Smooth muscle cell (in vitro differentiated cells): ENCODE measurements around the gene RNF112. TPM values are rescaled to one million over a fixed set of nuclear protein-coding genes. Genes with fewer than 3 reads are reported as not detected.

Source experiments
- DNase-seq: peaks from one replicate; lab custom pipeline; 2025; ENCODE audit not compliant: unreplicated experiment; lab: John Stamatoyannopoulos, UW
- H2AFZ ChIP-seq: fragments of 200-600 bp; sonication (generic); 2 replicates; pipeline ENCODE4 v1.6.0; 2016; ENCODE audit warnings: antibody characterized with exemption, low read depth, mild to moderate bottlenecking
- H3F3A ChIP-seq: fragments of 200-600 bp; sonication (generic); 2 replicates; pipeline ENCODE4 v1.6.0; 2017; ENCODE audit warnings: antibody characterized with exemption, low read depth
- H3K27ac ChIP-seq: fragments of 200-600 bp; sonication (generic); 2 replicates; pipeline ENCODE4 v1.5.1; 2016; ENCODE audit warnings: low read depth, mild to moderate bottlenecking
- H3K27me3 ChIP-seq: fragments of 200-600 bp; sonication (generic); 2 replicates; pipeline ENCODE4 v1.6.1; 2016; ENCODE audit warnings: low read depth, mild to moderate bottlenecking
- H3K36me3 ChIP-seq: fragments of 200-600 bp; sonication (generic); 2 replicates; pipeline ENCODE4 v1.5.1; 2016; ENCODE audit warnings: low read depth
- H3K4me1 ChIP-seq: fragments of 200-600 bp; sonication (generic); 2 replicates; pipeline ENCODE4 v1.5.1; 2016; ENCODE audit warnings: low read depth
- H3K4me2 ChIP-seq: fragments of 200-600 bp; sonication (generic); 2 replicates; pipeline ENCODE4 v1.6.0; 2016; ENCODE audit warnings: mild to moderate bottlenecking
- H3K4me3 ChIP-seq: fragments of 200-600 bp; sonication (generic); 2 replicates; pipeline ENCODE4 v1.5.1; 2016; ENCODE audit warnings: mild to moderate bottlenecking
- H3K79me2 ChIP-seq: fragments of 200-600 bp; sonication (generic); 2 replicates; pipeline ENCODE4 v1.6.0; 2016; ENCODE audit warnings: low read depth, mild to moderate bottlenecking
- H3K9ac ChIP-seq: fragments of 200-600 bp; sonication (generic); 2 replicates; pipeline ENCODE4 v1.6.0; 2016; ENCODE audit warnings: low read depth
- H3K9me3 ChIP-seq: fragments of 200-600 bp; sonication (generic); replicated peaks from 2 replicates; pipeline ENCODE4 v1.5.1; 2016; ENCODE audit warnings: low read depth
- H4K20me1 ChIP-seq: fragments of 200-600 bp; sonication (generic); 2 replicates; pipeline ENCODE4 v1.6.0; 2016; ENCODE audit warnings: low read depth
- CTCF ChIP-seq: fragments of 200-600 bp; sonication (generic); IDR thresholded peaks from 2 replicates; pipeline ENCODE4 v1.5.1; 2017; ENCODE audit warnings: borderline replicate concordance, mild to moderate bottlenecking, antibody characterized with exemption; ENCODE audit not compliant: insufficient read depth, poor library complexity, severe bottlenecking
- WGBS: methylation state at CpG from one replicate; pipeline ENCODE4 v1.1.7; 2016; ENCODE audit warnings: low lambda C conversion rate; 5-methylcytosine and 5-hydroxymethylcytosine counted together
- polyA plus RNA-seq: library from polyadenylated mRNA; unstranded; fragments of >200 nt; fragmentation: Nextera tagmentation; extraction: Ambion mirVana; gene quantifications from 2 replicates; pipeline ENCODE4 v1.2.1, GENCODE V29; 2016
- total RNA-seq: library from RNA; depleted of rRNA; stranded (reverse); fragments of >200 nt; gene quantifications from 2 replicates; pipeline ENCODE4 v1.2.3, GENCODE V29; 2014

The RNF112 gene
- total and polyA plus RNA-seq, 2 experiments from 2014 or later, result 4.6 to 7.2 TPM

- Histone ChIP-seq H3K9me3 (no peaks in the 10 kb centered on the region), H3K4me3 (no peak overlapping the region), H3K4me2 (no peak overlapping the region), H3K27ac (no peak overlapping the region), H3K9ac (no peak overlapping the region), H3F3A (no peaks in the 10 kb centered on the region), H3K4me1 (peaks cover 10% of the 10 kb centered on the region), H3K79me2 (no peaks in the 10 kb centered on the region), H3K36me3 (no peaks in the 10 kb centered on the region), H2AFZ (no peak overlapping the region), H3K27me3 (no peaks in the 10 kb centered on the region), H4K20me1 (no peaks in the 10 kb centered on the region)
- no peak for TF ChIP-seq CTCF
- WGBS, result 86% methylated on average over 14 of the region's 14 CpGs
- DNase-seq, result no peak
Observed at GRCh38 chr17:19364699-19365498, 46.1 kb upstream of the RNF112 start.

- H3F3A ChIP-seq, result no peaks in the 10 kb centered on the region
- DNase-seq, result no peak
- WGBS, result 96% methylated on average over 4 of the region's 4 CpGs
- TF ChIP-seq CTCF, result no peak
- no peaks in the 10 kb centered on the region for H3K79me2 ChIP-seq
- no peaks in the 10 kb centered on the region for H3K36me3 ChIP-seq
- no peak overlapping the region for H3K27ac ChIP-seq
- H3K9me3 ChIP-seq, result no peaks in the 10 kb centered on the region
- no peaks in the 10 kb centered on the region for H3K27me3 ChIP-seq
- H3K4me3 ChIP-seq, result no peak overlapping the region
- H3K4me1 ChIP-seq, result peaks cover 10% of the 10 kb centered on the region
- H3K9ac ChIP-seq, result no peak overlapping the region
- no peak overlapping the region for H3K4me2 ChIP-seq
- no peaks in the 10 kb centered on the region for H4K20me1 ChIP-seq
- no peak overlapping the region for H2AFZ ChIP-seq
Observed at GRCh38 chr17:19365499-19365817, 45.6 kb upstream of the RNF112 start.

GRCh38 chr17:19365833-19366636 is 45.0 kb upstream of the RNF112 start:
- Histone ChIP-seq H3K9ac (no peak overlapping the region), H3K79me2 (no peaks in the 10 kb centered on the region), H3F3A (no peaks in the 10 kb centered on the region), H2AFZ (no peak overlapping the region), H4K20me1 (no peaks in the 10 kb centered on the region), H3K27me3 (no peaks in the 10 kb centered on the region), H3K27ac (no peak overlapping the region), H3K4me1 (peaks cover 10% of the 10 kb centered on the region), H3K9me3 (no peaks in the 10 kb centered on the region), H3K36me3 (no peaks in the 10 kb centered on the region), H3K4me3 (no peak overlapping the region), H3K4me2 (no peak overlapping the region)
- 88% methylated on average over 9 of the region's 9 CpGs for WGBS
- TF ChIP-seq CTCF, result no peak
- no peak for DNase-seq
